ENCODE data around the gene ITM2C.

ITM2C gene

GRCh38 chr2:230863442-230864121 is 1.2 kb upstream of the ITM2C start:
- no peak for TF ChIP-seq CTCF (conservative IDR thresholded peaks at IDR 0.05; ENCODE audit: control insufficient read depth, insufficient read depth, low read depth, low read length)
- DNase-seq (ENCODE audit: low read depth), result no peak
- no peak overlapping the region for H3K4me3 ChIP-seq (ENCODE audit: control insufficient read depth, low read depth, low read length)

GRCh38 chr2:230864122-230864604 is 579 bp upstream of the ITM2C start:
- H3K4me3 ChIP-seq (ENCODE audit: control insufficient read depth, low read depth, low read length), result peak overlapping the region; percentile 35
- no peak for TF ChIP-seq CTCF (conservative IDR thresholded peaks at IDR 0.05; ENCODE audit: control insufficient read depth, insufficient read depth, low read depth, low read length)
- DNase-seq (ENCODE audit: low read depth), result no peak

- peak overlapping the region; percentile 55 for H3K4me3 ChIP-seq (ENCODE audit: control insufficient read depth, low read depth, low read length)
- no peak for TF ChIP-seq CTCF (conservative IDR thresholded peaks at IDR 0.05; ENCODE audit: control insufficient read depth, insufficient read depth, low read depth, low read length)
- no peak for DNase-seq (ENCODE audit: low read depth)
These were observed 594 bp downstream of the ITM2C start for GRCh38 chr2:230865307-230865765.

GRCh38 chr2:230865766-230866755 is 1.3 kb downstream of the ITM2C start:
- DNase-seq (ENCODE audit: low read depth), result no peak
- TF ChIP-seq CTCF (conservative IDR thresholded peaks at IDR 0.05; ENCODE audit: control insufficient read depth, insufficient read depth, low read depth, low read length), result no peak
- peak overlapping the region; percentile 55 for H3K4me3 ChIP-seq (ENCODE audit: control insufficient read depth, low read depth, low read length)

GRCh38 chr2:230866756-230867523 is 2.2 kb downstream of the ITM2C start:
- peak; percentile 7 for DNase-seq (ENCODE audit: low read depth)
- no peak overlapping the region for H3K4me3 ChIP-seq (ENCODE audit: control insufficient read depth, low read depth, low read length)
- TF ChIP-seq CTCF (conservative IDR thresholded peaks at IDR 0.05; ENCODE audit: control insufficient read depth, insufficient read depth, low read depth, low read length), result no peak

Data from fibroblast of mammary gland (primary cell).